ENCODE data around the gene FAM200B.

- no peak for TF ChIP-seq CTCF (conservative IDR thresholded peaks at IDR 0.05; ENCODE audit: low read depth in 2 of 2)
- no peak for TF ChIP-seq STAT1 (IDR thresholded peaks at IDR 0.05; ENCODE audit: unreplicated experiment)
- no peak for TF ChIP-seq POLR2AphosphoS5 (IDR thresholded peaks at IDR 0.05; ENCODE audit: low read depth)
- TF ChIP-seq EZH2phosphoT487 (IDR thresholded peaks at IDR 0.05; ENCODE audit: unreplicated experiment): no peak
- no peak for TF ChIP-seq EZH2 (IDR thresholded peaks at IDR 0.05; ENCODE audit: low read depth, unreplicated experiment)
- TF ChIP-seq NANOG (IDR thresholded peaks at IDR 0.05; ENCODE audit: borderline replicate concordance): no peak
- TF ChIP-seq CREB1 (CRISPR knock-in tag; IDR thresholded peaks at IDR 0.05; ENCODE audit: low read depth): no peak
- TF ChIP-seq REST (IDR thresholded peaks at IDR 0.05; ENCODE audit: unreplicated experiment): no peak
- TF ChIP-seq JUNB (IDR thresholded peaks at IDR 0.05; ENCODE audit: unreplicated experiment): no peak
- no peak for TF ChIP-seq ETS1 (IDR thresholded peaks at IDR 0.05)
- no peak for TF ChIP-seq ZNF331 (CRISPR knock-in tag; IDR thresholded peaks at IDR 0.05; ENCODE audit: low read depth)
- TF ChIP-seq ZNF114 (CRISPR knock-in tag; IDR thresholded peaks at IDR 0.05): no peak
Observed at GRCh38 chr4:15714141-15714540, 32.5 kb downstream of the FAM200B start.

All from GM23338 (cell line).